ENCODE results near the gene HPN.

GRCh38 chr19:35015270-35015953, 26.1 kb upstream of the HPN start:
- no peak for TF ChIP-seq POLR2AphosphoS5 (IDR thresholded peaks at IDR 0.05; ENCODE audit: low read depth, low read length)
- TF ChIP-seq TAF1 (IDR thresholded peaks at IDR 0.05; ENCODE audit: low read depth, low read length): no peak
- TF ChIP-seq POLR2A (IDR thresholded peaks at IDR 0.05; ENCODE audit: low read depth, low read length): no peak
- no peak for TF ChIP-seq SPI1 (IDR thresholded peaks at IDR 0.05; ENCODE audit: low read depth, low read length)
- TF ChIP-seq POU2F2 (IDR thresholded peaks at IDR 0.05; ENCODE audit: low read depth, low read length): no peak

Data from GM12891 (cell line).